Stimulated activated CD4-positive, alpha-beta T cell treated with anti-CD3 and anti-CD28 coated beads, Interleukin-4, amount 100 ng/mL, for 24 hours (primary cell): Measurements from ENCODE around the gene TTC9C.
"Not testable (repeated sequence)": the region's sequence is repeated elsewhere in the genome, so short reads cannot be mapped to it uniquely, and the experiment has no call there.

ENCODE experiments used
- DNase-seq: peaks from one replicate; pipeline ENCODE4 v3.0.0-alpha.2; 2020

The TTC9C gene

GRCh38 chr11:62728171-62728988, at the start of gene TTC9C:
Gene TTC9C (plus strand): TSS chr11:62728486. CDS start chr11:62728849, 363 bp downstream.
- DNase-seq: peak; percentile 87

- DNase-seq: peak; percentile 91
Measured at GRCh38 chr11:62678770-62679696, 49.3 kb upstream of the TTC9C start, which contains the start of gene UBXN1. Gene UBXN1 (minus strand): TSS chr11:62679073. CDS start chr11:62678923, 150 bp downstream.

GRCh38 chr11:62680825-62681240, 47.5 kb upstream of the TTC9C start:
- peak; percentile 50 for DNase-seq

- no peak for DNase-seq
Measured at GRCh38 chr11:62682518-62682917, 45.8 kb upstream of the TTC9C start.

GRCh38 chr11:62687508-62688396, 40.5 kb upstream of the TTC9C start:
- DNase-seq: no peak

GRCh38 chr11:62688491-62688890, 39.8 kb upstream of the TTC9C start:
- no peak for DNase-seq

GRCh38 chr11:62689421-62690183, 38.7 kb upstream of the TTC9C start, which contains the start of gene LRRN4CL:
Gene LRRN4CL (minus strand): TSS chr11:62689530. CDS start chr11:62688508, 1,022 bp downstream.
- no peak for DNase-seq

GRCh38 chr11:62693624-62694023, 34.7 kb upstream of the TTC9C start:
- not testable (repeated sequence) for DNase-seq

- DNase-seq: peak; percentile 83
Measured at GRCh38 chr11:62694455-62695167, 33.7 kb upstream of the TTC9C start.

GRCh38 chr11:62702246-62702645, 26.0 kb upstream of the TTC9C start:
- no peak for DNase-seq

GRCh38 chr11:62703921-62704320, 24.4 kb upstream of the TTC9C start:
- DNase-seq: not testable (repeated sequence)

- DNase-seq: no peak
Measured at GRCh38 chr11:62705413-62705812, 22.9 kb upstream of the TTC9C start.

GRCh38 chr11:62705880-62706849, 22.1 kb upstream of the TTC9C start:
- DNase-seq: peak; percentile 93

GRCh38 chr11:62706850-62707247, 21.4 kb upstream of the TTC9C start:
- no peak for DNase-seq

GRCh38 chr11:62707277-62707861, 20.9 kb upstream of the TTC9C start, which contains the start of the genes BSCL2 and GNG3:
Gene BSCL2 (minus strand): TSS chr11:62707424. CDS start chr11:62707195, 229 bp downstream.
Gene GNG3 (plus strand): TSS chr11:62707676. CDS start chr11:62708296, 620 bp downstream.
- no peak for DNase-seq

GRCh38 chr11:62708392-62708791, 19.9 kb upstream of the TTC9C start:
- no peak for DNase-seq

- DNase-seq: peak; percentile 49
Measured at GRCh38 chr11:62708793-62709192, 19.5 kb upstream of the TTC9C start.

- peak; percentile 97 for DNase-seq
Measured at GRCh38 chr11:62709247-62710000, 18.9 kb upstream of the TTC9C start.
